NCI-H345 (cell line): ENCODE results near the gene XCR1.
"Not testable (repeated sequence)": the region's sequence is repeated elsewhere in the genome, so short reads cannot be mapped to it uniquely, and the experiment has no call there.

Source experiments
- DNase-seq: peaks from one replicate; lab custom pipeline; 2025; lab: John Stamatoyannopoulos, UW

XCR1 gene

GRCh38 chr3:46027021-46027705 lies at the start of gene XCR1:
Gene XCR1, minus strand, starts transcription at chr3:46027483. Its CDS starts 5,536 bp downstream, at chr3:46021947.
- DNase-seq = no peak

GRCh38 chr3:46076606-46077005 lies 49.3 kb upstream of the XCR1 start:
- no peak for DNase-seq

- no peak for DNase-seq
These were observed 48.5 kb upstream of the XCR1 start for GRCh38 chr3:46075816-46076215.

- DNase-seq = no peak
These were observed 44.1 kb upstream of the XCR1 start for GRCh38 chr3:46071222-46071858.

- no peak for DNase-seq
These were observed 43.4 kb upstream of the XCR1 start for GRCh38 chr3:46070595-46071093.

- DNase-seq = no peak
These were observed 41.2 kb upstream of the XCR1 start for GRCh38 chr3:46068501-46068900.

- no peak for DNase-seq
These were observed 40.1 kb upstream of the XCR1 start for GRCh38 chr3:46067401-46067800.

- no peak for DNase-seq
These were observed 38.5 kb upstream of the XCR1 start for GRCh38 chr3:46065750-46066256.

- peak; percentile 77 for DNase-seq
These were observed 38.0 kb upstream of the XCR1 start for GRCh38 chr3:46065294-46065705.

- DNase-seq = no peak
These were observed 35.4 kb upstream of the XCR1 start for GRCh38 chr3:46062679-46063078.

GRCh38 chr3:46061887-46062286 lies 34.6 kb upstream of the XCR1 start:
- DNase-seq = no peak

- no peak for DNase-seq
These were observed 33.9 kb upstream of the XCR1 start for GRCh38 chr3:46061108-46061720.

GRCh38 chr3:46060551-46060950 lies 33.3 kb upstream of the XCR1 start:
- DNase-seq = no peak

GRCh38 chr3:46059432-46059831 lies 32.1 kb upstream of the XCR1 start:
- DNase-seq = no peak

- no peak for DNase-seq
These were observed 31.7 kb upstream of the XCR1 start for GRCh38 chr3:46058981-46059380.

GRCh38 chr3:46057716-46058115 lies 30.4 kb upstream of the XCR1 start:
- DNase-seq = no peak

- DNase-seq = no peak
These were observed 29.4 kb upstream of the XCR1 start for GRCh38 chr3:46056686-46057085.

GRCh38 chr3:46053761-46054515 lies 26.7 kb upstream of the XCR1 start:
- not testable (repeated sequence) for DNase-seq

GRCh38 chr3:46053265-46053664 lies 26.0 kb upstream of the XCR1 start:
- not testable (repeated sequence) for DNase-seq

- no peak for DNase-seq
These were observed 25.2 kb upstream of the XCR1 start for GRCh38 chr3:46052531-46052930.

GRCh38 chr3:46049093-46049492 lies 21.8 kb upstream of the XCR1 start:
- DNase-seq = no peak

GRCh38 chr3:46046231-46046630 lies 18.9 kb upstream of the XCR1 start:
- not testable (repeated sequence) for DNase-seq
